Measurements from ENCODE around the gene FAM107B. TPM values are rescaled to one million over a fixed set of nuclear protein-coding genes. Genes with fewer than 3 reads are reported as not detected.
A peak's percentile ranks its signal among the peaks of the same experiment; 100 is the strongest.

The FAM107B gene
- total RNA-seq, 1 experiment from 2014 or later, result 41.6 TPM

DNA sequence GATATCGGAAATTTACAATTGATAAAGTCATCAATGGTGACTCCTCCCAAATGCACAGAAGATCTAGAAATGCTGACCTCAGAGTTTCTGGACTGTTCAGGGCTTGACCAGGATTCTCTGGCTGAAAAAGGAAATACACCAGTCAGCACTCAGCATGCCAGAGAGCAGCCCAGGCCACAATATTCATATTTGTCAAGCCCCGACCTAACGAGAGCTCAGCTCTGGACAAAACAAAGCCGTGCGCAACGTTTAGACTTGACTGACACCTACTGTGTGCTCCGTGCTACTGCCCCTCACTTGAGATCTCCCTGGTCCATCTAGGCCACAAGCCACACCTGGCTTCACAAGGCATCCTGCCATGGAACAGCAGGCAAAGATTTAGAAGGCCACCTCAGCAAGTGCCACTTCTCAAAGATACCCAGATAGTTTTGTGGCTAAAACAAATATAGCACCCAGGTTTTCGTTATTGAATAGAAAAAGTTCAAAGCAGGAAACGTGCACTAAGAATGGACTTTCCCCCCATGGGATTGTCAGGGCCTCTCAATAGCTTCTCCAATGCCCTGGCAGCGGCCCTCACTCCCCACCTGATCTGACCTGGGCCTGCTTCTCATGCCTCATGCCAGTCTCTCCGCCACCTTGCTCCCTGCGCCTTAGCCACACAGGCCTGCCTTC is 218.3 kb downstream of the FAM107B start:
- Histone ChIP-seq H3K36me3 (ENCODE audit: control insufficient read depth in 1 of 2, insufficient read depth in 2 of 2, low read length in 2 of 2) (no peaks in the 10 kb centered on the region), H3K4me2 (ENCODE audit: low read length) (no peak overlapping the region), H3K9ac (ENCODE audit: low read length) (no peak overlapping the region), H4K20me1 (ENCODE audit: insufficient read depth) (no peaks in the 10 kb centered on the region), H3K79me2 (ENCODE audit: insufficient read depth, low read length) (no peaks in the 10 kb centered on the region), H2AFZ (ENCODE audit: low read depth, low read length, poor library complexity, severe bottlenecking) (no peak overlapping the region), H3K9me3 (ENCODE audit: control insufficient read depth in 1 of 2, insufficient read depth in 1 of 2, low read depth in 1 of 2, low read length in 2 of 2) (no peaks in the 10 kb centered on the region), H3K27ac (ENCODE audit: low read depth, low read length) (no peak overlapping the region), H3K4me3 (replicated peaks in 1 of 2; ENCODE audit: low read depth in 1 of 2, low read length in 2 of 2) (no peak overlapping the region), H3K9me2 (ENCODE audit: insufficient read depth) (no peaks in the 10 kb centered on the region), H3K4me1 (ENCODE audit: control insufficient read depth in 1 of 2, insufficient read depth in 2 of 2, low read length in 2 of 2) (peaks cover 8 to 29% of the 10 kb centered on the region in 2 experiments), H3K27me3 (ENCODE audit: insufficient read depth, low read length) (no peaks in the 10 kb centered on the region)
- CTCF ChIA-PET, result no interaction called here
- peak; percentile 20; the same call in 1 of the 2 replicates for TF ChIP-seq RAD21 (IDR thresholded peaks at IDR 0.05; ENCODE audit: low read depth)
- no peak for TF ChIP-seq YY1 (IDR thresholded peaks at IDR 0.05; ENCODE audit: extremely low read depth, insufficient replicate concordance, low read depth, low read length)
- TF ChIP-seq CTCF (IDR thresholded peaks at IDR 0.05 in 2 of 3, conservative IDR thresholded peaks at IDR 0.05 in 1 of 3; ENCODE audit: borderline replicate concordance in 1 of 3, insufficient read depth in 1 of 3, low read depth in 2 of 3, low read length in 2 of 3), result peak in 2 of 3 experiments; percentile 31 to 34; a peak in 3 of 6 replicates
- ATAC-seq (peak; percentile 49; the same call in 1 of the 2 replicates), DNase-seq (ENCODE audit: low read depth, low spot score) (no peak)
- intact Hi-C loops (cut with micrococcal nuclease), result no loop called here
- POLR2A ChIA-PET, result no interaction called here
- no TSS peak for BruUV-seq (replicated peaks)
- RAD21 ChIA-PET (ENCODE audit: low non-redundant PET in 1 of 2, low total read pairs in 2 of 2, uncharacterized antibody in 2 of 2, unreplicated experiment in 2 of 2), result no interaction called here

- H3K4me1 ChIP-seq (ENCODE audit: control insufficient read depth in 1 of 2, insufficient read depth in 2 of 2, low read length in 2 of 2), result peaks cover 8 to 29% of the 10 kb centered on the region in 2 experiments
- RAD21 ChIA-PET (ENCODE audit: low non-redundant PET in 1 of 2, low total read pairs in 2 of 2, uncharacterized antibody in 2 of 2, unreplicated experiment in 2 of 2), result no interaction called here
- no peaks in the 10 kb centered on the region for H3K9me3 ChIP-seq (ENCODE audit: control insufficient read depth in 1 of 2, insufficient read depth in 1 of 2, low read depth in 1 of 2, low read length in 2 of 2)
- H3K9ac ChIP-seq (ENCODE audit: low read length), result no peak overlapping the region
- ATAC-seq, result no peak
- CTCF ChIA-PET, result no interaction called here
- H3K4me2 ChIP-seq (ENCODE audit: low read length), result no peak overlapping the region
- H2AFZ ChIP-seq (ENCODE audit: low read depth, low read length, poor library complexity, severe bottlenecking), result no peak overlapping the region
- POLR2A ChIA-PET, result no interaction called here
- no peaks in the 10 kb centered on the region for H3K27me3 ChIP-seq (ENCODE audit: insufficient read depth, low read length)
- H3K36me3 ChIP-seq (ENCODE audit: control insufficient read depth in 1 of 2, insufficient read depth in 2 of 2, low read length in 2 of 2), result no peaks in the 10 kb centered on the region
- intact Hi-C loops (cut with micrococcal nuclease), result no loop called here
- no peaks in the 10 kb centered on the region for H3K79me2 ChIP-seq (ENCODE audit: insufficient read depth, low read length)
- H4K20me1 ChIP-seq (ENCODE audit: insufficient read depth), result no peaks in the 10 kb centered on the region
- no peak overlapping the region for H3K27ac ChIP-seq (ENCODE audit: low read depth, low read length)
- BruUV-seq (replicated peaks), result no TSS peak
- no peak overlapping the region for H3K4me3 ChIP-seq (replicated peaks in 1 of 2; ENCODE audit: low read depth in 1 of 2, low read length in 2 of 2)
- DNase-seq (ENCODE audit: low read depth, low spot score), result no peak
- H3K9me2 ChIP-seq (ENCODE audit: insufficient read depth), result no peaks in the 10 kb centered on the region
- TF ChIP-seq SIN3A (IDR thresholded peaks at IDR 0.05; ENCODE audit: low read depth) (no peak), FOSL1 (IDR thresholded peaks at IDR 0.05; ENCODE audit: low read depth) (no peak), SRF (IDR thresholded peaks at IDR 0.05; ENCODE audit: low read depth) (no peak), POLR2A (IDR thresholded peaks at IDR 0.05; ENCODE audit: borderline replicate concordance, extremely low read depth, insufficient read depth, insufficient read length) (no peak), ELF1 (IDR thresholded peaks at IDR 0.05; ENCODE audit: borderline replicate concordance, low read depth) (no peak), CBX3 (IDR thresholded peaks at IDR 0.05; ENCODE audit: low read depth) (no peak), EZH2 (IDR thresholded peaks at IDR 0.05) (no peak), POLR2AphosphoS5 (IDR thresholded peaks at IDR 0.05; ENCODE audit: low read depth, low read length) (no peak), EZH2phosphoT487 (IDR thresholded peaks at IDR 0.05; ENCODE audit: borderline replicate concordance) (no peak), ZNF274 (IDR thresholded peaks at IDR 0.05; ENCODE audit: low read depth, low read length) (no peak), CEBPB (IDR thresholded peaks at IDR 0.05; ENCODE audit: low read depth) (no peak)
- TF ChIP-seq, protein P1, sequence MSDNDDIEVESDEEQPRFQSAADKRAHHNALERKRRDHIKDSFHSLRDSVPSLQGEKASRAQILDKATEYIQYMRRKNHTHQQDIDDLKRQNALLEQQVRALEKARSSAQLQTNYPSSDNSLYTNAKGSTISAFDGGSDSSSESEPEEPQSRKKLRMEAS (IDR thresholded peaks at IDR 0.05), result no peak
- TF ChIP-seq, protein P2, sequence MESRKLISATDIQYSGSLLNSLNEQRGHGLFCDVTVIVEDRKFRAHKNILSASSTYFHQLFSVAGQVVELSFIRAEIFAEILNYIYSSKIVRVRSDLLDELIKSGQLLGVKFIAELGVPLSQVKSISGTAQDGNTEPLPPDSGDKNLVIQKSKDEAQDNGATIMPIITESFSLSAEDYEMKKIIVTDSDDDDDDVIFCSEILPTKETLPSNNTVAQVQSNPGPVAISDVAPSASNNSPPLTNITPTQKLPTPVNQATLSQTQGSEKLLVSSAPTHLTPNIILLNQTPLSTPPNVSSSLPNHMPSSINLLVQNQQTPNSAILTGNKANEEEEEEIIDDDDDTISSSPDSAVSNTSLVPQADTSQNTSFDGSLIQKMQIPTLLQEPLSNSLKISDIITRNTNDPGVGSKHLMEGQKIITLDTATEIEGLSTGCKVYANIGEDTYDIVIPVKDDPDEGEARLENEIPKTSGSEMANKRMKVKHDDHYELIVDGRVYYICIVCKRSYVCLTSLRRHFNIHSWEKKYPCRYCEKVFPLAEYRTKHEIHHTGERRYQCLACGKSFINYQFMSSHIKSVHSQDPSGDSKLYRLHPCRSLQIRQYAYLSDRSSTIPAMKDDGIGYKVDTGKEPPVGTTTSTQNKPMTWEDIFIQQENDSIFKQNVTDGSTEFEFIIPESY (IDR thresholded peaks at IDR 0.05; ENCODE audit: extremely low read depth, insufficient replicate concordance, low read length), result no peak
Measured at GRCh38 chr10:14555807-14556206, 218.9 kb downstream of the FAM107B start.
